K562 (cell line): ENCODE measurements around the gene SYCP2. TPM values are rescaled to one million over a fixed set of nuclear protein-coding genes. Genes with fewer than 3 reads are reported as not detected.
A peak's percentile ranks its signal among the peaks of the same experiment; 100 is the strongest.

Experiments used
- ATAC-seq: fragments of 200-7000 bp; cut with Tn5 transposase; 3 replicates; pipeline ENCODE4 v1.9.1; 2020; ENCODE audit warnings: moderate library complexity
- BruUV-seq: library from RNA; stranded (reverse); fragments of 400-500 nt; replicated peaks from 2 replicates; lab custom pipeline; 2021; lab: Mats Ljungman, UMichigan
- CTCF ChIA-PET: fragments of 300-600 bp; formaldehyde crosslinking; extraction: SDS; loops from one replicate; lab custom pipeline; 2021; ENCODE audit warnings: low intra/inter-chr PET ratio; lab: Yijun Ruan, JAX
- POLR2A ChIA-PET: fragments of 300-600, 350-650 bp; sonication (Branson Sonifier 250); formaldehyde crosslinking; extraction: SDS; loops from one replicate; lab custom pipeline; 2021; ENCODE audit warnings: antibody characterized with exemption, inconsistent platforms; lab: Yijun Ruan, JAX
- DNase-seq, 4 experiments: peaks; one replicate each; pipeline versions ENCODE4 v3.0.0 to v3.0.0-alpha.2; 2011 to 2018; ENCODE audit warnings: low spot score in 3 of 4, mixed read lengths in 3 of 4; ENCODE audit errors: extremely low read depth in 1 of 4
- FAIRE-seq: peaks from 2 replicates; lab custom pipeline; 2011; peaks lifted over from hg19 to GRCh38; lab: Jason Lieb, UNC
- H2AFZ ChIP-seq: 2 replicates; pipeline ENCODE4 v1.6.0; 2011; ENCODE audit warnings: low read depth, low read length, control low read depth, inconsistent platforms
- H3K27ac ChIP-seq: fragments of 200-600 bp; 3 replicates; pipeline ENCODE4 v1.8.0; 2011; ENCODE audit warnings: low read depth, mild to moderate bottlenecking, control low read depth, inconsistent platforms, low read length, moderate library complexity, mixed read lengths; ENCODE audit errors: extremely low read depth
- H3K27me3 ChIP-seq, 2 experiments: fragments of 300-600 bp in 1 of 2; 2 replicates in 1 of 2; 3 replicates in 1 of 2; pipeline versions ENCODE4 v1.6.0 to v1.8.0; 2011; ENCODE audit warnings: inconsistent platforms in 2 of 2, low read length in 2 of 2, mild to moderate bottlenecking in 1 of 2, mixed read lengths in 1 of 2, moderate library complexity in 1 of 2; ENCODE audit not compliant: control insufficient read depth in 2 of 2, insufficient read depth in 2 of 2
- H3K36me3 ChIP-seq: fragments of 300-600 bp; 3 replicates; pipeline ENCODE4 v1.8.0; 2011; ENCODE audit warnings: mild to moderate bottlenecking, low read length, inconsistent platforms; ENCODE audit not compliant: control insufficient read depth, insufficient read depth
- H3K4me1 ChIP-seq, 2 experiments: fragments of 200-600 bp in 1 of 2; replicated peaks in 1 of 2; 2 replicates in 1 of 2; 3 replicates in 1 of 2; pipeline versions ENCODE4 v1.5.1 to v1.8.0; 2011; ENCODE audit warnings: inconsistent platforms in 2 of 2, low read length in 2 of 2, mild to moderate bottlenecking in 1 of 2, mixed read lengths in 1 of 2, moderate library complexity in 1 of 2; ENCODE audit not compliant: control insufficient read depth in 2 of 2, insufficient read depth in 2 of 2
- H3K4me2 ChIP-seq: 2 replicates; pipeline ENCODE4 v1.6.1; 2011; ENCODE audit warnings: low read length, control low read depth, inconsistent platforms, mixed read lengths; ENCODE audit not compliant: insufficient read depth
- H3K4me3 ChIP-seq: fragments of 200-600 bp; sonication (generic), shearing (Covaris generic); 2 replicates; pipeline ENCODE4 v1.5.1; 2016; ENCODE audit warnings: control low read depth, inconsistent platforms
- H3K79me2 ChIP-seq: fragments of 200-600 bp; 3 replicates; pipeline ENCODE4 v1.8.0; 2011; ENCODE audit warnings: low read length, inconsistent platforms; ENCODE audit not compliant: control insufficient read depth, insufficient read depth
- H3K9ac ChIP-seq, 2 experiments: 2 replicates each; pipeline versions ENCODE4 v1.6.0 to v1.6.1; 2011; ENCODE audit warnings: low read depth in 2 of 2, low read length in 2 of 2, control low read depth in 1 of 2, inconsistent platforms in 1 of 2, mild to moderate bottlenecking in 1 of 2, mixed read lengths in 1 of 2; ENCODE audit not compliant: insufficient read depth in 1 of 2
- H3K9me1 ChIP-seq: one replicate; pipeline ENCODE4 v1.6.0; 2011; ENCODE audit warnings: inconsistent platforms, mild to moderate bottlenecking, low read length, moderate library complexity; ENCODE audit not compliant: control insufficient read depth, insufficient read depth
- H3K9me3 ChIP-seq: replicated peaks from 2 replicates; pipeline ENCODE4 v1.5.1; 2011; ENCODE audit warnings: low read depth, low read length, inconsistent platforms; ENCODE audit not compliant: control insufficient read depth, insufficient read depth
- H4K20me1 ChIP-seq: replicated peaks from 2 replicates; pipeline ENCODE4 v1.6.1; 2011; ENCODE audit warnings: low read length, inconsistent platforms, mixed read lengths; ENCODE audit not compliant: control insufficient read depth, insufficient read depth
- BRD4 ChIP-seq: fragments of 200-600 bp; sonication (generic); IDR thresholded peaks from 2 replicates; pipeline ENCODE4 v1.6.1; 2017; ENCODE audit warnings: inconsistent platforms
- CHD2 ChIP-seq: IDR thresholded peaks from 2 replicates; pipeline ENCODE4 v1.6.1; 2011; ENCODE audit warnings: low read depth, low read length
- GATAD2B ChIP-seq: fragments of 450-650 bp; IDR thresholded peaks from 2 replicates; pipeline ENCODE4 v1.6.1; 2017; ENCODE audit warnings: mild to moderate bottlenecking, borderline replicate concordance
- HEY1 ChIP-seq: fragments of 250-450 bp; sonication (Bioruptor Pico); IDR thresholded peaks from 2 replicates; pipeline ENCODE4 v1.5.0; 2020; ENCODE audit warnings: mild to moderate bottlenecking, moderate library complexity, borderline replicate concordance
- HMGN3 ChIP-seq: IDR thresholded peaks from 2 replicates; pipeline ENCODE4 v1.6.1; 2011; ENCODE audit warnings: borderline replicate concordance, low read depth, mild to moderate bottlenecking, mixed read lengths, low read length; ENCODE audit not compliant: insufficient read length; ENCODE audit errors: extremely low read depth
- MTA1 ChIP-seq: fragments of 450-650 bp; IDR thresholded peaks from 2 replicates; pipeline ENCODE4 v1.6.1; 2017; ENCODE audit warnings: borderline replicate concordance
- NR4A1 ChIP-seq, 2 experiments: fragments of 250-450 bp in 1 of 2; fragments of 450-650 bp in 1 of 2; sonication (Bioruptor Pico) in 1 of 2; IDR thresholded peaks; 2 replicates each; pipeline versions ENCODE4 v1.4.0 to v1.6.1; 2016 to 2020; ENCODE audit warnings: mild to moderate bottlenecking in 2 of 2, missing compliant biosample characterization in 1 of 2, missing genetic modification characterization in 1 of 2, moderate library complexity in 1 of 2
- ZNF212 ChIP-seq: fragments of 450-650 bp; formaldehyde crosslinking; IDR thresholded peaks from 2 replicates; pipeline ENCODE4 v1.4.0; 2020; ENCODE audit warnings: mild to moderate bottlenecking
- ZNF263 ChIP-seq: sonication (generic); formaldehyde crosslinking; IDR thresholded peaks from 2 replicates; pipeline ENCODE4 v1.8.0; 2022; ENCODE audit warnings: mild to moderate bottlenecking, missing genetic modification reagents, borderline replicate concordance
- WGBS: fragments of 100-300 bp; shearing (Covaris generic); methylation state at CpG from one replicate; pipeline ENCODE4 v1.1.6; 2016; ENCODE audit warnings: low coverage, mixed read lengths; ENCODE audit not compliant: insufficient coverage; ENCODE audit errors: missing lambda C conversion rate; 5-methylcytosine and 5-hydroxymethylcytosine counted together
- in situ Hi-C: fragments of 300-500 bp; cut with MboI; formaldehyde crosslinking; loops from 4 replicates; pipeline ENCODE4 v1.15.0; 2018; ENCODE audit warnings: inconsistent platforms, mixed read lengths
- intact Hi-C: fragments of 100-400 bp; cut with micrococcal nuclease; formaldehyde crosslinking; loops from 2 replicates; pipeline ENCODE4 v1.14.2; 2022
- polyA plus RNA-seq, 8 experiments: library from polyadenylated mRNA; depleted of rRNA in 4 of 8; stranded (reverse) in 5 of 8; unstranded in 3 of 8; fragments of >200 nt; fragmentation: Nextera tagmentation in 2 of 8; fragmentation: Illumina TruSeq in 1 of 8; extraction: Ambion mirVana in 2 of 8; extraction: Trizol in 1 of 8; gene quantifications; 2 replicates each; pipeline versions ENCODE4 v1.2.1 to v1.2.3, GENCODE V29; 2011 to 2014; ENCODE audit warnings: inconsistent platforms in 1 of 8, missing spikeins in 1 of 8
- total RNA-seq, 7 experiments: library from RNA; depleted of rRNA in 6 of 7; stranded (reverse); fragments of >200 nt in 6 of 7; fragmentation: Illumina TruSeq in 2 of 7; extraction: Trizol in 2 of 7; gene quantifications; 2 replicates each; pipeline versions ENCODE4 v1.2.1 to v1.2.3, GENCODE V29; 2011 to 2021; ENCODE audit warnings: low replicate concordance in 1 of 7

Gene SYCP2
- total and polyA plus RNA-seq, 9 of the 15 experiments (the other 6 are each of a cell fraction or from before 2014, with no cell fraction given) = 0.24 to 1.6 (median 0.67) TPM

DNA sequence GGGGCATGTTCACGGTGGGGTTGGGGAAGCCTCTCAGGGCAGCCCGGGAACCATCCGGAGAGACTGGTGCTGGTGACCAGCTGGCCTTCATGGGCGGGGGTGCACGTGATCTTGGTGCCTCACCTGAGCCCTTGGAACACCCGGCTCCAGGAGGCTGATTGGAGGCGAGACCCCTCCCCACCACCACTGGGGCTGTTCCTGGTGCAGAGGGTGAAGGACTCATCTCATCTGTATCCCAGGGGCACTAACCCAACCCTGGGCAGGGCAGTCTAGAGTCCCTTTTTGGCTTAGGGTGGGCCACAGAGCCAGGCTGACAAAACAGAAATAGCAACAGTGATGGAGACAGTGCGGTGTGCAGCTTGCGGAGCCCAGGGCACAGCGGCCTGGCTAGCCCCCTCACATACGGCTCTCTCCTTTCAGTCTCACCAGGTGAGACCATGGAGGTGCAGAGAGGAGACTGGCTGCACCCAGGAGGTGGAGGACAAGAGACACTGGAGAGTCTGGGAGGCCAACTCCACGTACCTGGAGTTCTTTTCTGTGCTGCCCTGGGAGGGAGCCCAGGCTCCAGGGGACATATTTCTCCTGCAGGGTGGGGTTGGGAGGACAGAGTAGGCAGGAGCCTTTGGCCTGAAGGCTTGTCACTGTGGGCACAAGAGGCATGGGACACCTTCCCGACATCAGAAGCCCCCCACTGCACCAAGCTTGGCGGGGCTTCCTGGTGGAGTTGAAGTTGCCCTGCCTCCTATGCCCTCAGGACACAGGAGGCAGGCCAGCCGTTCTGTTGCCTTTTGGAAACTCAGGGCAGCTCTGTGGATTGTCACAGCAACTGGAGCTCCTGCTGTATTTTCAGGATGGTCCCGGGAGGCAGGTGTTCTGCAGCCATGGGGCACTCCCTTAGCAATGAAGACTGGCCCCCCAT lies 106.0 kb downstream of the SYCP2 start (continued):
- no peak for TF ChIP-seq HMGN3
- no peak for TF ChIP-seq NR4A1 (CRISPR knock-in tag; IDR thresholded peaks at IDR 0.05)
- TF ChIP-seq NR4A1 (tag; IDR thresholded peaks at IDR 0.05) = no peak
- TF ChIP-seq CHD2 = no peak
- TF ChIP-seq BRD4 = no peak
- TF ChIP-seq GATAD2B = no peak
- no peak for TF ChIP-seq ZNF212
- TF ChIP-seq HEY1 = no peak

- DNase-seq (no peak), ATAC-seq (no peak), FAIRE-seq (no peak)
- 1% methylated on average over 9 of the region's 11 CpGs for WGBS
- no peak overlapping the region for H3K4me2 ChIP-seq
- no peaks in the 10 kb centered on the region for H3K9me1 ChIP-seq
- H3K27me3 ChIP-seq = peaks cover 0 to 8% of the 10 kb centered on the region in 2 experiments; a peak in 2 of 5 replicates
- intact Hi-C loops = no loop called here
- in situ Hi-C loops = loop anchor here (10.0 kb wide), 1 partner anchor 1959 kb away; no protein-coding TSS in a partner anchor
- H3K4me1 ChIP-seq = no peaks in the 10 kb centered on the region
- H3K4me3 ChIP-seq = no peak overlapping the region
- H3K9ac ChIP-seq = no peak overlapping the region
- TF ChIP-seq MTA1 = no peak
- TF ChIP-seq ZNF263 = peak; percentile 18; the same call in 1 of the 2 replicates
- H4K20me1 ChIP-seq = no peaks in the 10 kb centered on the region; the same call in 1 of the 2 replicates
- BruUV-seq = no TSS peak
- ChIA-PET POLR2A (no interaction called here), CTCF (no interaction called here)
- H3K27ac ChIP-seq = no peak overlapping the region
- no peaks in the 10 kb centered on the region for H3K79me2 ChIP-seq
- no peak overlapping the region for H2AFZ ChIP-seq
- H3K36me3 ChIP-seq = no peaks in the 10 kb centered on the region
- H3K9me3 ChIP-seq = no peaks in the 10 kb centered on the region
These were observed 107.3 kb downstream of the SYCP2 start for GRCh38 chr20:59825944-59826759.
